Measurements from ENCODE around the gene MARVELD1.

DNA sequence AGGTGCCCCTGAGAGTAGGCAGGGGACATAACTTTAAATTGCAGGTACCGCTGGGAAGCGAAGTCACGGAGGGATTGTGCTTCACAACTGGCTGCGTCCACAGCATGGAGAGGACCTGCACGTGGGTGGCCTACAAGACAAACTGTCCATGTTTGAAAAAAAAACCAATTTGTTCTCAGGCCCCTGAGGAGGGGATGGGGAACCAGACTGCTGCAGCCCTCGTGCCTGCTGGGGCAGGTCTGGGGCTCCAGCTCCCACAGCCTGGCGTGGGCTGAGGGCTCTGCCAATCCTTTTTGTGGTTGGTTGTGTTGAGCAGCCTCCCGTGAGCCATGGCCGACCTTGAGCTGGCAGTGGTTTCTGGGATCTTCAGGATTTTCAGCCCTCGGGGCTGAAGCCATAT lies 48.5 kb downstream of the MARVELD1 start:
- TF ChIP-seq, protein P1, sequence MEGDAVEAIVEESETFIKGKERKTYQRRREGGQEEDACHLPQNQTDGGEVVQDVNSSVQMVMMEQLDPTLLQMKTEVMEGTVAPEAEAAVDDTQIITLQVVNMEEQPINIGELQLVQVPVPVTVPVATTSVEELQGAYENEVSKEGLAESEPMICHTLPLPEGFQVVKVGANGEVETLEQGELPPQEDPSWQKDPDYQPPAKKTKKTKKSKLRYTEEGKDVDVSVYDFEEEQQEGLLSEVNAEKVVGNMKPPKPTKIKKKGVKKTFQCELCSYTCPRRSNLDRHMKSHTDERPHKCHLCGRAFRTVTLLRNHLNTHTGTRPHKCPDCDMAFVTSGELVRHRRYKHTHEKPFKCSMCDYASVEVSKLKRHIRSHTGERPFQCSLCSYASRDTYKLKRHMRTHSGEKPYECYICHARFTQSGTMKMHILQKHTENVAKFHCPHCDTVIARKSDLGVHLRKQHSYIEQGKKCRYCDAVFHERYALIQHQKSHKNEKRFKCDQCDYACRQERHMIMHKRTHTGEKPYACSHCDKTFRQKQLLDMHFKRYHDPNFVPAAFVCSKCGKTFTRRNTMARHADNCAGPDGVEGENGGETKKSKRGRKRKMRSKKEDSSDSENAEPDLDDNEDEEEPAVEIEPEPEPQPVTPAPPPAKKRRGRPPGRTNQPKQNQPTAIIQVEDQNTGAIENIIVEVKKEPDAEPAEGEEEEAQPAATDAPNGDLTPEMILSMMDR (conservative IDR thresholded peaks at IDR 0.05; ENCODE audit: low read length) = no peak
- TF ChIP-seq EZH2phosphoT487 (IDR thresholded peaks at IDR 0.05; ENCODE audit: borderline replicate concordance, low read depth, low read length) = no peak
